WTC11 (cell line): Measurements from ENCODE around the gene COL18A1. TPM values are rescaled to one million over a fixed set of nuclear protein-coding genes. Genes with fewer than 3 reads are reported as not detected.

Experiments
- ATAC-seq: fragments of 200-7000 bp; cut with Tn5 transposase; 2 replicates; pipeline ENCODE4 v1.10.0; 2021; ENCODE audit warnings: mild to moderate bottlenecking, moderate library complexity
- CTCF ChIA-PET: fragments of 300-600 bp; sonication (Branson Sonifier 250); formaldehyde crosslinking; loops from one replicate; lab custom pipeline; 2021; ENCODE audit warnings: antibody characterized with exemption; lab: Charles Lee
- POLR2A ChIA-PET: fragments of 350-600 bp; sonication (Branson Sonifier 250); formaldehyde crosslinking; loops from one replicate; lab custom pipeline; 2021; ENCODE audit warnings: antibody characterized with exemption; lab: Charles Lee
- DNase-seq: peaks from one replicate; pipeline ENCODE4 v3.0.0; 2021; ENCODE audit warnings: low spot score
- H3K27ac Mint-ChIP-seq: 2 replicates; pipeline ENCODE4 v1.8.0; 2021; ENCODE audit warnings: mixed read lengths
- H3K27me3 Mint-ChIP-seq: 2 replicates; pipeline ENCODE4 v1.8.0; 2021; ENCODE audit warnings: low read depth, mild to moderate bottlenecking, moderate library complexity, mixed read lengths
- H3K36me3 Mint-ChIP-seq: 2 replicates; pipeline ENCODE4 v1.8.0; 2021; ENCODE audit warnings: mixed read lengths
- H3K4me1 Mint-ChIP-seq: 2 replicates; pipeline ENCODE4 v1.8.0; 2022; ENCODE audit warnings: mixed read lengths
- H3K4me3 Mint-ChIP-seq: 2 replicates; pipeline ENCODE4 v1.8.0; 2021; ENCODE audit warnings: mild to moderate bottlenecking, moderate library complexity, mixed read lengths
- H3K9me3 Mint-ChIP-seq: 2 replicates; pipeline ENCODE4 v1.8.0; 2021; ENCODE audit warnings: mixed read lengths
- ARID4B ChIP-seq: sonication (generic); formaldehyde crosslinking; IDR thresholded peaks from 2 replicates; pipeline ENCODE4 v1.8.0; 2023; ENCODE audit warnings: missing genetic modification reagents, mild to moderate bottlenecking, borderline replicate concordance
- E2F5 ChIP-seq: sonication (generic); formaldehyde crosslinking; IDR thresholded peaks from 2 replicates; pipeline ENCODE4 v1.8.1; 2022; ENCODE audit warnings: mild to moderate bottlenecking, moderate library complexity, missing genetic modification reagents
- FOXP4 ChIP-seq: sonication (generic); formaldehyde crosslinking; IDR thresholded peaks from 2 replicates; pipeline ENCODE4 v1.8.0; 2022; ENCODE audit warnings: mild to moderate bottlenecking, missing genetic modification reagents
- GABPB1 ChIP-seq: sonication (generic); formaldehyde crosslinking; IDR thresholded peaks from 2 replicates; pipeline ENCODE4 v1.8.1; 2023; ENCODE audit warnings: mild to moderate bottlenecking, missing genetic modification reagents
- GRHL2 ChIP-seq: fragments of 250-450 bp; sonication (Bioruptor Pico); IDR thresholded peaks from 2 replicates; pipeline ENCODE4 v1.8.0; 2022; ENCODE audit warnings: mild to moderate bottlenecking, moderate library complexity; ENCODE audit not compliant: insufficient replicate concordance, severe bottlenecking
- KAT7 ChIP-seq: sonication (generic); formaldehyde crosslinking; IDR thresholded peaks from 2 replicates; pipeline ENCODE4 v1.8.1; 2023; ENCODE audit warnings: missing genetic modification reagents, mild to moderate bottlenecking, borderline replicate concordance
- MLX ChIP-seq: sonication (generic); formaldehyde crosslinking; IDR thresholded peaks from 2 replicates; pipeline ENCODE4 v1.8.1; 2023; ENCODE audit warnings: mild to moderate bottlenecking, missing genetic modification reagents, moderate library complexity
- PRDM15 ChIP-seq: sonication (generic); formaldehyde crosslinking; IDR thresholded peaks from 2 replicates; pipeline ENCODE4 v1.8.0; 2022; ENCODE audit warnings: missing genetic modification reagents
- ZNF232 ChIP-seq: sonication (generic); formaldehyde crosslinking; IDR thresholded peaks from 2 replicates; pipeline ENCODE4 v1.8.0; 2022; ENCODE audit warnings: mild to moderate bottlenecking, missing genetic modification reagents
- ZNF281 ChIP-seq: sonication (generic); formaldehyde crosslinking; IDR thresholded peaks from 2 replicates; pipeline ENCODE4 v1.8.0; 2023; ENCODE audit warnings: mild to moderate bottlenecking, missing genetic modification reagents
- ZNF512 ChIP-seq: sonication (generic); formaldehyde crosslinking; IDR thresholded peaks from 2 replicates; pipeline ENCODE4 v1.8.1; 2022; ENCODE audit warnings: missing genetic modification reagents, borderline replicate concordance
- ZNF532 ChIP-seq: fragments of 250-450 bp; sonication (Bioruptor Pico); IDR thresholded peaks from 2 replicates; pipeline ENCODE4 v1.9.0; 2021; ENCODE audit warnings: mild to moderate bottlenecking, borderline replicate concordance
- total RNA-seq: library from RNA; stranded (reverse); gene quantifications from 3 replicates; pipeline ENCODE4 v1.2.3, GENCODE V29; 2021

Gene COL18A1
- total RNA-seq, 1 experiment from 2014 or later: 231 TPM

GRCh38 chr21:45542667-45543370, 137.9 kb downstream of the COL18A1 start:
- peaks cover 13% of the 10 kb centered on the region for H3K9me3 Mint-ChIP-seq
- H3K27ac Mint-ChIP-seq: no peak overlapping the region
- peaks cover 10% of the 10 kb centered on the region; the same call in 1 of the 2 replicates for H3K4me1 Mint-ChIP-seq
- ATAC-seq: peak; percentile 36
- ChIA-PET CTCF (interaction anchor here (0.6 to 2.7 kb wide), 7 partner anchors 13 to 1617 kb away, joined by 3 to 15 read pairs (median 4); no protein-coding TSS in a partner anchor), POLR2A (no interaction called here)
- TF ChIP-seq GABPB1 (CRISPR knock-in tag): no peak
- TF ChIP-seq ZNF512 (CRISPR knock-in tag): no peak
- TF ChIP-seq KAT7: no peak
- TF ChIP-seq FOXP4 (CRISPR knock-in tag): no peak
- TF ChIP-seq ARID4B (CRISPR knock-in tag): no peak
- 0 out of 2 replicates have a peak, but pooled peaks have one; percentile 32 for TF ChIP-seq PRDM15
- no peak for TF ChIP-seq GRHL2 (CRISPR knock-in tag)
- TF ChIP-seq MLX: no peak
- no peak for TF ChIP-seq ZNF532 (CRISPR knock-in tag)
- TF ChIP-seq E2F5 (CRISPR knock-in tag): no peak
- 0 out of 2 replicates have a peak, but pooled peaks have one; percentile 24 for TF ChIP-seq ZNF281 (CRISPR knock-in tag)
- no peak for TF ChIP-seq ZNF232 (CRISPR knock-in tag)
- peak; percentile 46 for DNase-seq
- peaks cover 15% of the 10 kb centered on the region for H3K27me3 Mint-ChIP-seq
- H3K4me3 Mint-ChIP-seq: peak overlapping the region; percentile 52
- no peaks in the 10 kb centered on the region for H3K36me3 Mint-ChIP-seq
